Stimulated activated naive CD4-positive, alpha-beta T cell (primary cell): ENCODE results near the gene RPL6.
"Not testable (repeated sequence)": the region's sequence is repeated elsewhere in the genome, so short reads cannot be mapped to it uniquely, and the experiment has no call there.

Experiments
- DNase-seq, 6 experiments: peaks; one replicate each; lab custom pipeline; 2025; lab: John Stamatoyannopoulos, UW

Gene RPL6

DNA sequence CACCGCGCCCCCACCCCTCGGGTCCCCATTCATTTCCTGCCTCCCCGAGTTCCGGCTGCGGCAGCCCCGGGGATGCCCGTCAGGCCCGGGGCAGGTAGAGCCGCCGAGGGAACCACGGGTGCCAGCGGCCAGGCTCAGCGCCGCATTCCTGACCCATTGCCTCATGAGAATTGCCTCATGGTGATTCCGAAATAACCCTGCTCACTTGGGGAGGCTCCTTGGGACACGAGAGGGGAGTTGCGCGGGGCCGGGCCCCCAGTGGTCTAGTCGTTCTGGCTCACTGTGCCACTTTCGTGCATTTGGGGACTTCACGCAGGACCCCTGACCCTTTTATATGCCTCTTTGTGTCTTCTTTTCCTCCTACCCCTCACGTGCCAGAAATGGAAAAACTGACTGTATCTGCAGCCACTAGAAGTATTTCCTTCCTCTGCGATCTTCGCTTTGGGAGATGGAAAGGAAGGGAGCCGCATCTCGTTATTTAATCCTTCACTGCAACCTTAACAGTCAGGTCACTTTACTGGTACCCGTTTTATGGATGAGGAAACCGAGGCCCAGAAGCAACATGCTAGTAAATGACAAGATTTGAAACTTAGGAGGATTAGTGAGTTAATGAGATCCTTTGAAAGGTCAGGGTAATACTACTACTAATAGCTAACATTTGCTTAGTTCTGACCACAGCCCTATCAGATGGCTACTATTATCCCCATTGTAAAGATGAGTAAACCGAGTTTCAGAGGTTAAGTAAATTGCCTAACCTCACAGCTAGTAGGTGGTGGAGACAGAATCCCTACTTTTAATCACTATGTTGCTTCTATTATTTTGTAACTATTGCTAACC is 10.1 kb upstream of the RPL6 start:
- DNase-seq, result peak in 2 of 6 experiments; percentile 22 to 69

DNA sequence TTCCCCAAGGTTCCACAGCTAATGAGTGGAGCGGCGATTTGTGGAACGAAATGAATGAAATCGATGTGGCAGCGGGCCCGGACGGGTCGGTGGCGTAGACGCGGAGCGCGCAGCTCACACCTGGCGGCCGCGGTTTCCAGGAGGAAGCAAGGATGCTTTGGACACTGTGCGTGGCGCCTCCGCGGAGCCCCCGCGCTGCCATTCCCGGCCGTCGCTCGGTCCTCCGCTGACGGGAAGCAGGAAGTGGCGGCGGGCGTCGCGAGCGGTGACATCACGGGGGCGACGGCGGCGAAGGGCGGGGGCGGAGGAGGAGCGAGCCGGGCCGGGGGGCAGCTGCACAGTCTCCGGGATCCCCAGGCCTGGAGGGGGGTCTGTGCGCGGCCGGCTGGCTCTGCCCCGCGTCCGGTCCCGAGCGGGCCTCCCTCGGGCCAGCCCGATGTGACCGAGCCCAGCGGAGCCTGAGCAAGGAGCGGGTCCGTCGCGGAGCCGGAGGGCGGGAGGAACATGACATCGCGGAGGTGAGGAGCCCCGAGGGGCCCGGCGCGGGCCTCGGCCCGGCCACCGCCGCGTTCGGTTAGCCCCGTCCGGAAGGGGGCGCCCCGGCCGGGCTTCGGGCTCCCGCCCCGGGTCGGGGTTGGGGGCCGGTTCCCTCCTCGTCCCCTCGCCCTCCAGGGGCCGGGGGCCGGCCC is 9.3 kb upstream of the RPL6 start, which contains the start of gene PTPN11:
Gene PTPN11, plus strand, starts transcription at position 340 of the 689 bp plus-strand sequence. Its CDS starts 165 bp downstream, at position 505.
- DNase-seq, result peak; percentile 80 to 94 (median 88)

DNA sequence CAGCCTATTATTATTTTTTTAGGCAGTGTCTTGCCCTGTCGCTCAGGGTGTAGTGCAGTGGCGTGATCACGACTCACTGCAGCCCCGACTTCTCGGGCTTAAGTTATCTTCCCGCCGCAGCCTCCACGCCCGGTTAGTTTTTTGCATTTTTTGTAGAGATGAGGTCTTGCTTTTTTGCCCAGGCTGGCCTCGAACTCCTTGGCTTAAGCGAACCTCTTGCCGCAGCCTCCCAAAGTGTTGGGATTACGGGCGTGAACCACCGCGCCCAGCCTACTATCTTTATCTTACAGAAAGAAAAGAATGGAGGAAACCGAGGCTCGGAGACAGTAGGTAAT is 8.8 kb upstream of the RPL6 start:
- DNase-seq, result no peak

DNA sequence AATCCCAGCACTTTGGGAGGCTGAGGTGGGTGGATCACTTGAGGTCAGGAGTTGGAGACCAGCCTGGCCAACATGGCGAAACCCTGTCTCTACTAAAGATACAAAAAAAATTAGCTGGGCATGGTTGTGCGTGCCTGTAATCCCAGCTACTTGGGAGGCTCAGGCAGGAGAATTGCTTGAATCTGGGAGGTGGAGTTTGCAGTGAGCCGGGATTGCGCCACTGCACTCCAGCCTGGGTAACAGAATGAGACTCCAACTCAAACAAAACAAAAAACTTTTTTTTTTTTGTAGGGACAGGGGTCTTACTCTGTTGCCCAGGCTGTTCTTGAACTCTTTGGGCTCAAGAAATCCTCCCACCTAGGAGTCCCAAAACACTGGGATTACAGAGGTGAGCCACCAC is 6.1 kb upstream of the RPL6 start:
- DNase-seq, result not testable (repeated sequence)

DNA sequence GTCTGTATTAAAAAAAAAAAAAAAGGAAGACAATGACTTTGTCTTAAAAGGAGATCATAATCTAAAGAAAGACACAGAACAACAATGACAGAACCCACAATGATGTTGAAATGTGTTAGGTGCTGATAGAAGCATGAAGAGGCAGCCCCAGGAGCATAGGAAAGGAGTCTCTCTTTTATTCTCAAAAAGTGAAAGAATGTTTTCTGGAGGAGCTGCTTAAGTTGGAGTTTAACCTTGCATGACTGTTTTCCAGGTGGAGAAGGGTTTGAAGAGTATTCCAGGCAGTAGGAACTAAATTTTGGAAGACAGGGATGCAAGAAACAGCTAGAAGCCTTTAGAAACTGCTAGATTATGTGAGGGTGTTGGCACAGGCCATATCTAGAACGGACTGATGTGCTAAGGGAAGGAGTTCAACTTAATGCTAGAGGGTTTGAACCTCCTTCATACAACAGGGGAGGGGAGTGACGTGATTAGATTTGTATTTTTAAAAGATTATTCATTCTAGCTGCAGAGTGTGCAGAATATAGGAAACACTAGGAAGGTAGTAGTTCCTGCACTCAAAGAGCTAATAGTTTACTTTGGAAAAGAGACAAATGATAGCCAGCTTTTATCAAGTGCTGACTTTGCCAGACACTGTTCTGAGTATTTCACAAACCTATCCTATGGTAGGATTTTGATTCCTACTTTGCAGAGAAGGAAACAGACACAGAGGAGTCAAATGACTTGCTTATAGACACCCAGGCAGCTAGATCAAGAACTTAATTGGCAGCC is 4.6 kb upstream of the RPL6 start:
- no peak for DNase-seq

DNA sequence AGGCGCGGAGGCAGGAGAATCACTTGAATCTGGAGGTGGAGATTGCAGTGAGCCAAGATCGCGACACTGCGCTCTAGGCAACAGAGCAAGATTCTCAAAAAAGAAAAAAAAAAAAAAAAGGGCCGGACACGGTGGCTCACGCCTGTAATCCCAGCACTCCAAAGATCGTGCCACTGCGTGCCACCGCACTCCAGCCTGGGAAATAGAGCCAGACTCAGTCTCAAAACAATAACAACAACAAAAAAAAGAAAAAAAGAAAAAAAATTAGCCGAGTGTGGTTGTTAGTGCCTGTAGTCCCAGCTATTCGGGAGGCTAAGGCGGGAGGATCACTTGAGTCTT is 470 bp upstream of the RPL6 start:
- DNase-seq, result no peak

DNA sequence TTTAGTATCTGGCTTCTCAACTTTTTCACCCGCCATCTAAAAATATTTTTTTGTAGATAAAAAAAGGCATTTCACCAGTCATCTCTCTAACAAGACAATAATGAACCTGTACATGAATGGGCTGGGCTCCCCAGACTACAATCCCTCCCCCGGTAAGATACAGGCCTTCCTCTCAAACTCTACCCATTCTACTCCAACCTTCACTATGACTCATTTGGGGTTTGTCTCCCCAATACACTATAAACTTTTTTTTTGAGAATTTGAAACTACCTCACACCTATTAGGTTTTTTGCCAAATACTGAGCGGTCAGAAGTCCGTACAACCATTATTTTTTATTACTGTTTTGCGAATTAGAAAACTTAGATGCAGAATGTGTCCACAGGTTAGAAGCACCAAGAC is 784 bp downstream of the RPL6 start:
- peak in 1 of 6 experiments; percentile 28 for DNase-seq

DNA sequence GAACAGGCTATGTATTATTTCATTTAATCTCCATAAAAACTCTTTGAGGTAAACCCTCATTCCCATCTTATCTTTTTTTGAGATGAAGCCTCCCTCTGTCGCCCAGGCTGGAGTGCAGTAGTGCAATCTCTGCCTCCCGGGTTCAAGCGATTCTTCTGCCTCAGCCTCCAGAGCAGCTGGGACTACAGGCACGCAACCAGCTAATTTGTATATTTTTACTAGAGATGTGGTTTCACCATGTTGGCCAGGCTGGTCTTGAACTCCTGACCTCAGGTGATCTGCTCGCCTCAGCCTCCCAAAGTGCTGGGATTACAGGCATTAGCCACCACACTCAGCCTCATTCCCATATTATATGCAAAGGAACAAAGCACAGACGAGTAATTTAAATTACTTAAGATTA is 1.7 kb downstream of the RPL6 start:
- DNase-seq, result not testable (repeated sequence)

DNA sequence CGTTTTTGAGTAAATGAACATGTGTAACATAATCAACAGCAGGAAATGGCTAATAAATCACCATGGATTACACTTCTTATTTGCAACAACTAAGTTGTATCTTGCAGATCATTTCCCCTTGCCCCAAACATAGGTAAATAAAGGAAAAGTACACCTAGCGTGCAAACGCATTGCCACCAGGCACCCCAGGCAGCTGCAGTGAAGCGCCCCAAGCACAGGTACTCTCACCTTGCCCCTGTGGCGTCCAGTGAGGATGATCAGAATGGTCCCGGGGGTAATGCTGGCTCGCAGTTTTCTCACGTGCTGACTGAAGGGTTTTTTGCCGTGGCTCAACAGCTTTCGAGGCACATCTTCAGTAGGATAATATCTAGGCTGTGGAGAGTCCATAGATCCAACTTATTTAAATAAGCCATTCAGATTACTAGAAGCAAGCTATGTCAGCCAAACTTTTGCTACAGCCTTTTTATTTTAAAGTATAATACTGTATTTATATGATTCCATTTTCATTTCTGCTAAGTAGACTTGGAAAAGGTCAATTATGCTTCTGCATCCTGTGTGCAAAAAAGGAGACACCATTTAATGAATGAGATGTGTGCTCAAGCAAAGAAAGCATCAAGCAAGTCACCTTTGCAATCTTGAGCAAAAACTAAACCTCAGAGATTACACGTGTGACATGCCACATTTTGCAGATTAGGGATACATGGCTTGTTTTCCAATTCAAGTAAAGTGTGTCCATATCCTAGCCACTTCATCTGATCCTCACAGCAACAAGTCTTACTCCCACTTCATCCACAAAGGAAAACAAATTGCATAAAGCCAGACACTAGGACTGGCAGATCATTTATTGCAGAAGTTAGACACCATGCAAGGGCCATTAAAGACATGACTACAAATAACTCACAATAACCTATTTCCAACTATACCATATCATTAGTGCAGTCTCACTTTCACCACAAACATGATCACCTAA is 2.6 kb downstream of the RPL6 start:
- DNase-seq, result no peak

DNA sequence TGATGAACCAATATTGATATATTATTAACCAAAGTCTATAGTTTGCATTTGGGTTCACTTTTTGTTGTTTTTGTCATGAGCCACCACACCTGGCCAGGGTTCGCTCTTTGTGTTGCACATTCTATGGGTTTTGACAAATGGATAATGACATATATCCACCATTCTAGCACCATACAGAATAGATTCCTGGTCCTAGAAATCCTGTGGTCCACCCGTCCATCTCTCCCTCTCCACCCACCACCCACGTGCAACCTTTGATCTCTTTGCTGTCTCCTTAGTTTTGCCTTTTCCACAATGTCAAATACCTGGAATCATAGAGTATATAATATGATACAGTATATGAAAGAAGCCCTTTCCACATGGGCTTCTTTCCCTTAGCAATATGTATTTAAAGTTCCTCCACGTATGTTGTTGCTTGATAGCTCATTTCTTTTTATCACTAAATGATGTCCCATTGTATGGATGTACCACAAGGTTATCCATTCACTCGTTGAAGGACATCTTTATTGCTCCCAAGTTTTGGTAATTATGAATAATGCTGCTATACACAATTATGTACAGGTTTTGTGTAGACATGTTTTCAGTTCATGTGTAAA is 7.4 kb downstream of the RPL6 start:
- no peak for DNase-seq

DNA sequence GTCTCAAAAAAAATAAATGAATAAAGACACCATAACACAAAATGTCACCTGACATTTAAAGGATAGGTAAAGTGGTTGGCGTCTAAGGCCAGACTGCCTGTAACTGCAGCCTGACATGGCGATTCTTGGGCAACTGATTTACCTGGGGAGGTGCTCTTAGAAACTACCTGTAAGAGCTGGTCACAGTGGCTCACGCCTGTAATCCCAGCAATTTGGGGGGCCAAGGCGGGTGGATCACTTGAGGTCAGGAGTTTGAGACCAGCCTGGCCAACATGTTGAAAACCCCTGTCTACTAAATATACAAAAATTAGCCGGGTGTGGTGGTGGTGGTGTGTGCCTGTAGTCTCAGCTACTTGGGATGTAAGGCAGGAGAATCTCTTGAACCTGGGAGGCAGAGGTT is 8.4 kb downstream of the RPL6 start:
- no peak for DNase-seq

DNA sequence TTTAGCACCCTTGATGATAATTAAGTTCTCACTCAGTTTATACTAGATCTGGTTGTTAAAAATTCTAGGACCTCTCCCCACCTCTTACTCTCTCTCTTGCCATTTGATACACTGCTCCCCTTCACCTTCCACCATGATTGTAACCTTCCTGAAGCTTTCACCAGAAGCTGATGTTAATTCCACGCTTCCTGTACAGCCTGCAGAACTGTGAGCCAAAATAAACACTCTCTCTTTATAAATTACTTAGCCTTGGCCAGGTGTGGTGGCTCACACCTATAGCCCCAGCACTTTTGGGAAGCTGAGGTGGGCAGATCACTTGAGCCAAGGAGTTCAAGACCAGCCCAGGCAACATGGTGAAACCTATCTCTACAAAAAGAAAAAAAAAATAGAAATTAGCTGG is 16.1 kb downstream of the RPL6 start:
- DNase-seq, result no peak

DNA sequence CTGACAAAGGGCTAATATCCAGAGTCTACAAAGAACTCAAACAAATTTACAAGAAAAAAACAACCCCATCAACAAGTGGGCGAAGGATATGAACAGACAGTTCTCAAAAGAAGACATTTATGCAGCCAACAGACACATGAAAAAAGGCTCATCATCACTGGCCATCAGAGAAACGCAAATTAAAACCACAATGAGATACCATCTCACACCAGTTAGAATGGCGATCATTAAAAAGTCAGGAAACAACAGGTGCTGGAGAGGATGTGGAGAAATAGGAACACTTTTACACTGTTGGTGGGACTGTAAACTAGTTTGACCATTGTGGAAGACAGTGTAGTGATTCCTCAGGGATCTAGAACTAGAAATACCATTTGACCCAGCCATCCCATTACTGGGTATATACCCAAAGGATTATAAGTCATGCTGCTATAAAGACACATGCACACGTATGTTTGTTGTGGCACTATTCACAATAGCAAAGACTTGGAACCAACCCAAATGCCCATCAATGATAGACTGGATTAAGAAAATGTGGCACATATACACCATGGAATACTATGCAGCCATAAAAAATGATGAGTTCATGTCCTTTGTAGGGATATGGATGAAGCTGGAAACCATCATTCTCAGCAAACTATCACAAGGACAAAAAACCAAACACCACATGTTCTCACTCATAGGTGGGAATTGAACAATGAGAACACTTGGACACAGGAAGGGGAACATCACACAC is 19.3 kb downstream of the RPL6 start:
- not testable (repeated sequence) for DNase-seq

DNA sequence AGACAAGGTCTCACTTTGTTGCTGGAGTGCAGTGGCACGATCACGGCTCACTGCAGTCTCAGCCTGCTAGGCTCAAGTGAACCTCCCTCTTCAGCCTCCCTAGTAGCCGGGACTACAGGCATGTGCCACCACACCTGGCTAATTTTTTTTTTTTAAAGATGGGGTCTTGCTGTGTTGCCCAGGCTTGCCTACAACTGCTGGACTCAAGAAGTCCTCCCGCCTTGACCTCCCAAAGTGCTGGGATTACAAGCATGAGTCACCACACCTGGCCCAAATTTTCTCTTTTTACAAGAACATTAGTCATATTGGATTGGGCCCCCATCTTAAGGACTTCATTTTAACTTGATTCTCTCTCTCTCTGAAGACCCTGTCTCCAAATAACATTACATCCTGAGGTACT is 20.2 kb downstream of the RPL6 start:
- no peak for DNase-seq

DNA sequence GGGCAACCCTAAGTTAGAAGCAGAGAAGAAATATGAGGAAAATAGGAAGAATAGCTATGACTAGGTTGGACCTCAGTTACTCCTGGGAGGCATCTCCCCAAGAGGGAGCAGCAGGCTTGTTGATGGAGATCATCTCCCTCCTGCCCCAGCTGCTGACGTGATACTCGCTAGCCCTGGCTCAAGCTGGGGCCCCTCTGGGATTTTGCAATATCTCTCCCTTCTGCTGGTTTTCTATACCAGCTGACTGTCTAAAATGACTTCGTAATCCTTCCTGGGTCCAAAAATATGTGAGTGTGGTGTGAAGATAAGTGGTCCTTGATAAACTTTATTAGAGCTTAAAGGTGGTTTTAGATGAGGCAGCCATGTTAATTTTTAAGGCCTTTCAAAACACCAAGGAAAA is 22.7 kb downstream of the RPL6 start:
- no peak for DNase-seq

DNA sequence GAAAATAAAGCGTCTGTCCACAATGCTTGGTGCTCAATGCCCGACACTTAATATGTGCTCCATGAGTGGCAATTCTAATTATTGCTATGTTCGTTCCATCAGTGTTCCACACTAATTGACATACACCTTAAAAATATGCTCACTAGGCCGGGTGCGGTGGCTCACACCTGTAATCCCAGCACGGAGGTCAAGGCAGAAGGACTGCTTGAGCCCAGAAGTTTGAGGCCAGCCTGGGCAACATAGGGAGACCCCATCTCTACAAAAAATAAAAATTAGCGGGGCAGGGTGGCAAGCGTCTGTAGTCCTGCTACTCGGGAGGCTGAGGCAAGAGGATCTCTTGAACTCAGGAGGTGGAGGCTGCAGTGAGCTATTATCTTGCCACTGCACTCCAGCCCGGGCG is 26.5 kb downstream of the RPL6 start:
- DNase-seq, result peak in 1 of 6 experiments; percentile 0

DNA sequence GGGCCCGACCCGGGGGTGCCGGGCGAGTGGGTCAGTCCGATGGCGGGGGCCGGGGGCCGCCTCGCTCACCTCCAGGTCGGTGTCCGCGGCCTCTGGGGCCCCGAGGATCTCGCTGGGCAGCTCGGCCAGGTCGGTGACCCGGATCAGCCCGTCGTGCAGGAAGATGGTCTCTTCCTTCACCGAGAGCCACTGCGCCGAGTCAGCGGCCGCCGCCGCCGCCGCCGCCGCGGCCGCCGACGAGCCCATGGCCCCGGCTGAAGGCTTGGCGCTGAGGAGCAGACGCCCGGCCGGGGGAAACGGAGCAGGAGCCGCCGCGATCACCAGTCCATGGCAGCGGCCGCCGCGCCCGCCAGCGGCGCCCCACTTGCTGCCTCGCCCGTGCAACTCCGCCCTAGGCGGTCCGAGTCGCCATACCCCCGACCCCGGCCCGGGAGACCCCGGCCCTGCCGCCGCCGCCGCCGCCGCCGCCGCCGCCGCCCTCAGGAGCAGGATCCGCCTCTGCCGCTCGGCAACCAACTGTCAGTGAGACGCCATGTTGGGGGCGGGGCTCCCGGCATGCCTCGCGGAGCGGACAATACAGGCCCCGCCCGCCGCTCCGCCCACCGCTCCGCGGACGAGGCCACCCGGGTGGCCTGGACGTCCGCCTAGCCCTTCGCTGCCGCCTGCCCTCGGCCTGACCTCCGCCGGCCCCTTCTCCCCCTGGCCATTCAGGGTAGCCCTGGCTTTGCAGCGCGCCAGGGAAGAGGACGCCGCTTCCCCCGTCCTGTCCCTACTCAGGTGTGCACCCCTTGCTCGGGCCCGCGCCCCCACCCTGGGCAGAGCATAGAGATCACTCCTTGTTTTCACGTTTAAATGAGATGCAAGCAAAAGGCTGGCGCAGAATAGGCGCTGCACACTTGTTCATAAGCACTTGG is 27.3 kb downstream of the RPL6 start, which contains the start of gene HECTD4:
Gene HECTD4, minus strand, starts transcription at position 549 of the 914 bp plus-strand sequence. Its CDS starts 303 bp downstream, at position 246.
- DNase-seq, result peak; percentile 79 to 91 (median 86)

DNA sequence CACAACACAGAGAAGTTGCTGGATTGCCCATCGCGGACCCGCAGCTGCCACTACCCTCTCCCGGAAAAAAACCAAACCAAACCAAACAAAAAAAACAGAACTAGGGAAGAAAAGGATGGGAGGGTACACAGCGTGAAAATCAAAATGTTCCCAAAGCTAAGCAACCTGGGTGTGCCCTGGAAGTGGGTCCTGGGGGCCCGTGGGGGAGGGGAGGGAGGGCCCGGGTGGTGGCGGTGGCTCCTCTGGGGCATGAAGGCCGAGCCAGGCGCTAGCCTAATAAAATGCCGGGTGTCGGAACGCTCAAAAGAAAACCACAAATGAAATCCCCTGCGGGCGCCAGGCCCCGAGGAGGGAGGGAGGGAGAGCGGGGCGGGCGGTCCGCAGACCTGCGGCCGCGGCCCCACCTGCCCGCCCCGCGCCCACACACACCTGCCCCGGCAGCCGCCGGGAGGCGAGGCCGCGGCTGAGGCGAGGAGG is 28.0 kb downstream of the RPL6 start:
- peak in 3 of 6 experiments; percentile 24 to 42 (median 41) for DNase-seq
